NCI-H1417 (cell line): ENCODE measurements around the gene SPIRE2.

ENCODE experiments used
- DNase-seq, 3 experiments: peaks; one replicate each; lab custom pipeline; 2025; lab: John Stamatoyannopoulos, UW

SPIRE2 gene

DNA sequence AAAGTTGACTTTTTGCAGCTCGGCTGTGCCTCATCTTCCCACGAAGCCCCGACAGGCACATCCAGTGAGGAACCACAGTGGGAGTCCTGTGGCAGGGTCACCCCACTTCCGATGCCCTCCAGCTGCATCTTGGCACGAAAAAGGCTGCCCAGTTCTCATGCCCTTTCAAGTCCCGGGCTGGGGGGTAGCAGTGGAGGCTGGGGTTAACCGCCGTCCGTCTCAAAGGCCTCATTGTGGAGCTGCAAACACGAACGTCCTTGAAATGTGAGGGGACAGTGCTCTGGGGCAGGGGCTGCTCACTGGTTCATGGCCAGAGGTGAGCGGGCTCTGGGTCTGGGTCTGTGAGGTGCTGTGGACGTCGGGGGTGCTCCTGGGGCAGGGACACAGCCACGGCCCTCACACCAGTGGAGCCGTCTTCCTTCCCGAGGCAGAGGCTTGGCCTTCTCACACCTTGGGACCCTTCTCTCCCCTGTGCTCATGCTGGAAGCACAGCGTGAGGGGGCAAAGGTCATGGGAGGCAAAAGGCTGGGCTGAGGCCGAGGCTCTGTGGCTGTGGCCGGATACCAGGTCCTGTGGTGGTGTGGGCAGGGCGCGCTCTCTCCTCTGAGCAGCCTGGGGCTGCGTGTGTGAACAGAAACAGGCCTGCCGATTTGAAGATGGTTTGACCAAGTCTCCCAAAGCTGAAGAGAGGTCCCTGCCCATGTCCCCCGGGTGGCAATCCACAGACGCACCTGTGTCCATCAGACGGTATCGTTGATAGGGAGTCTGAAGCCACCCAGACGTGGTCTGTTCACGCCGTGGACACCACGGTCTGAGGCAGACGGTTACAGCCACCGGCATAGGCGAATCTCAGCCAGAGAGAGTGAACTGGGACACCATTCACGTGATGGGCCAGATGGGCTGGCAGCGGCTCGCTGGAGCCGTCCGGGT, 87.3 kb downstream of the SPIRE2 start:
- no peak for DNase-seq

- DNase-seq = peak; percentile 69 to 90 (median 86)
These were observed 89.6 kb downstream of the SPIRE2 start for GRCh38 chr16:89917773-89918452.

DNA sequence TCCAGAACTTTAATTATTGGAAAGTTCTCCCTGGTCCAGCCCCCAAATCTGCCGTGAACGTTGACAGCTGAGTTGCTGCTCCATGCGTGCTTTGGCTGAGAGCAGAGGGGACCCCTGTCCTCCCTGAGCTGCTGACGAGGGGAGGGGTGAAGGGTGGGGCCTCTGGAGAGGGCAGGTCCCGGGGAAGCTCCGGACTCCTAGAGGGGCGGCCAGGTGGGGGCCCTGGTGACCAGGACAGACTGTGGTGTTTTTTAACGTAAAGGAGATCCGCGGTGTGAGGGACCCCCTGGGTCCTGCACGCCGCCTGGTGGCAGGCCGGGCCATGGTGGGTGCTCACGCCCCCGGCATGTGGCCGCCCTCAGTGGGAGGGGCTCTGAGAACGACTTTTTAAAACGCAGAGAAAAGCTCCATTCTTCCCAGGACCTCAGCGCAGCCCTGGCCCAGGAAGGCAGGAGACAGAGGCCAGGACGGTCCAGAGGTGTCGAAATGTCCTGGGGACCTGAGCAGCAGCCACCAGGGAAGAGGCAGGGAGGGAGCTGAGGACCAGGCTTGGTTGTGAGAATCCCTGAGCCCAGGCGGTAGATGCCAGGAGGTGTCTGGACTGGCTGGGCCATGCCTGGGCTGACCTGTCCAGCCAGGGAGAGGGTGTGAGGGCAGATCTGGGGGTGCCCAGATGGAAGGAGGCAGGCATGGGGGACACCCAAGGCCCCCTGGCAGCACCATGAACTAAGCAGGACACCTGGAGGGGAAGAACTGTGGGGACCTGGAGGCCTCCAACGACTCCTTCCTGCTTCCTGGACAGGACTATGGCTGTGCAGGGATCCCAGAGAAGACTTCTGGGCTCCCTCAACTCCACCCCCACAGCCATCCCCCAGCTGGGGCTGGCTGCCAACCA, 90.4 kb downstream of the SPIRE2 start, which contains the start of gene MC1R:
Gene MC1R, plus strand, starts transcription at position 410 of the 895 bp plus-strand sequence. Its CDS starts 397 bp downstream, at position 807.
- DNase-seq = peak in 1 of 3 experiments; percentile 53

DNA sequence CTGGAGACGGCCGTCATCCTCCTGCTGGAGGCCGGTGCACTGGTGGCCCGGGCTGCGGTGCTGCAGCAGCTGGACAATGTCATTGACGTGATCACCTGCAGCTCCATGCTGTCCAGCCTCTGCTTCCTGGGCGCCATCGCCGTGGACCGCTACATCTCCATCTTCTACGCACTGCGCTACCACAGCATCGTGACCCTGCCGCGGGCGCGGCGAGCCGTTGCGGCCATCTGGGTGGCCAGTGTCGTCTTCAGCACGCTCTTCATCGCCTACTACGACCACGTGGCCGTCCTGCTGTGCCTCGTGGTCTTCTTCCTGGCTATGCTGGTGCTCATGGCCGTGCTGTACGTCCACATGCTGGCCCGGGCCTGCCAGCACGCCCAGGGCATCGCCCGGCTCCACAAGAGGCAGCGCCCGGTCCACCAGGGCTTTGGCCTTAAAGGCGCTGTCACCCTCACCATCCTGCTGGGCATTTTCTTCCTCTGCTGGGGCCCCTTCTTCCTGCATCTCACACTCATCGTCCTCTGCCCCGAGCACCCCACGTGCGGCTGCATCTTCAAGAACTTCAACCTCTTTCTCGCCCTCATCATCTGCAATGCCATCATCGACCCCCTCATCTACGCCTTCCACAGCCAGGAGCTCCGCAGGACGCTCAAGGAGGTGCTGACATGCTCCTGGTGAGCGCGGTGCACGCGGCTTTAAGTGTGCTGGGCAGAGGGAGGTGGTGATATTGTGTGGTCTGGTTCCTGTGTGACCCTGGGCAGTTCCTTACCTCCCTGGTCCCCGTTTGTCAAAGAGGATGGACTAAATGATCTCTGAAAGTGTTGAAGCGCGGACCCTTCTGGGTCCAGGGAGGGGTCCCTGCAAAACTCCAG, 91.5 kb downstream of the SPIRE2 start:
- no peak for DNase-seq

DNA sequence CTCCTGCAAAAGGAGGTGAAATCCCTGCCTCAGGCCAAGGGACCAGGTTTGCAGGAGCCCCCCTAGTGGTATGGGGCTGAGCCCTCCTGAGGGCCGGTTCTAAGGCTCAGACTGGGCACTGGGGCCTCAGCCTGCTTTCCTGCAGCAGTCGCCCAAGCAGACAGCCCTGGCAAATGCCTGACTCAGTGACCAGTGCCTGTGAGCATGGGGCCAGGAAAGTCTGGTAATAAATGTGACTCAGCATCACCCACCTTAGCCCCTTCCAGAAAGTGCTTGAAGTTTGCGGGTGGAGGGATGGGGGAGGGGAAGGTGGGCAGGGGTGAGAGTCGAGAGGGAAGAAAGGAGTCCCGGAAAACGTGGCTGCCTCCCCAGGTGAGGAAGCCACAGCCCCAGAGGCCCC, 92.4 kb downstream of the SPIRE2 start:
- DNase-seq = no peak
